GM21576 (cell line): ENCODE data around the gene MAP3K6.
"Not testable (repeated sequence)": the region's sequence is repeated elsewhere in the genome, so short reads cannot be mapped to it uniquely, and the experiment has no call there.

ENCODE experiments used
- ATAC-seq: cut with Tn5 transposase; IDR thresholded peaks from one replicate; pipeline ENCODE4 v1.9.1; 2021; ENCODE audit warnings: mild to moderate bottlenecking, moderate library complexity; ENCODE audit not compliant: unreplicated experiment

The MAP3K6 gene

GRCh38 chr1:27366411-27367159, at the start of gene MAP3K6:
TSS of gene MAP3K6 (minus strand) at chr1:27366961. CDS start at chr1:27366597, 364 bp downstream.
- peak; percentile 26 for ATAC-seq

GRCh38 chr1:27414091-27414490, 47.3 kb upstream of the MAP3K6 start:
- no peak for ATAC-seq

- ATAC-seq = no peak
These were observed 46.2 kb upstream of the MAP3K6 start for GRCh38 chr1:27413004-27413403.

GRCh38 chr1:27412502-27412901, 45.7 kb upstream of the MAP3K6 start:
- ATAC-seq = no peak

GRCh38 chr1:27410709-27411108, 43.9 kb upstream of the MAP3K6 start:
- no peak for ATAC-seq

GRCh38 chr1:27409669-27410068, 42.9 kb upstream of the MAP3K6 start:
- no peak for ATAC-seq

GRCh38 chr1:27408151-27408550, 41.4 kb upstream of the MAP3K6 start:
- ATAC-seq = no peak

GRCh38 chr1:27406791-27407190, 40.0 kb upstream of the MAP3K6 start:
- not testable (repeated sequence) for ATAC-seq

- no peak for ATAC-seq
These were observed 39.6 kb upstream of the MAP3K6 start for GRCh38 chr1:27406362-27406680.

- not testable (repeated sequence) for ATAC-seq
These were observed 39.0 kb upstream of the MAP3K6 start for GRCh38 chr1:27405598-27406361.

GRCh38 chr1:27405074-27405473, 38.3 kb upstream of the MAP3K6 start:
- no peak for ATAC-seq

- ATAC-seq = no peak
These were observed 37.2 kb upstream of the MAP3K6 start for GRCh38 chr1:27403931-27404330.

GRCh38 chr1:27403065-27403726, 36.4 kb upstream of the MAP3K6 start:
- ATAC-seq = no peak

GRCh38 chr1:27402349-27402754, 35.6 kb upstream of the MAP3K6 start:
- ATAC-seq = no peak

GRCh38 chr1:27400963-27401341, 34.2 kb upstream of the MAP3K6 start:
- no peak for ATAC-seq

GRCh38 chr1:27400082-27400962, 33.6 kb upstream of the MAP3K6 start:
- no peak for ATAC-seq

GRCh38 chr1:27399251-27400025, 32.7 kb upstream of the MAP3K6 start:
- ATAC-seq = no peak

GRCh38 chr1:27398405-27399149, 31.8 kb upstream of the MAP3K6 start:
- no peak for ATAC-seq

GRCh38 chr1:27397749-27398148, 31.0 kb upstream of the MAP3K6 start:
- no peak for ATAC-seq
